C4-2B (cell line): ENCODE measurements around the gene CDKN1A.

Experiments used
- H3K27ac ChIP-seq: fragments of 450-650 bp; 2 replicates; pipeline ENCODE4 v1.5.1; 2017
- ZFX ChIP-seq: fragments of 450-650 bp; IDR thresholded peaks from 2 replicates; pipeline ENCODE4 v1.6.1; 2017
- TF ChIP-seq, protein P1 (sequence below): fragments of 450-650 bp; conservative IDR thresholded peaks from 2 replicates; pipeline ENCODE4 v1.5.1; 2017; ENCODE audit warnings: mild to moderate bottlenecking

Gene CDKN1A

DNA sequence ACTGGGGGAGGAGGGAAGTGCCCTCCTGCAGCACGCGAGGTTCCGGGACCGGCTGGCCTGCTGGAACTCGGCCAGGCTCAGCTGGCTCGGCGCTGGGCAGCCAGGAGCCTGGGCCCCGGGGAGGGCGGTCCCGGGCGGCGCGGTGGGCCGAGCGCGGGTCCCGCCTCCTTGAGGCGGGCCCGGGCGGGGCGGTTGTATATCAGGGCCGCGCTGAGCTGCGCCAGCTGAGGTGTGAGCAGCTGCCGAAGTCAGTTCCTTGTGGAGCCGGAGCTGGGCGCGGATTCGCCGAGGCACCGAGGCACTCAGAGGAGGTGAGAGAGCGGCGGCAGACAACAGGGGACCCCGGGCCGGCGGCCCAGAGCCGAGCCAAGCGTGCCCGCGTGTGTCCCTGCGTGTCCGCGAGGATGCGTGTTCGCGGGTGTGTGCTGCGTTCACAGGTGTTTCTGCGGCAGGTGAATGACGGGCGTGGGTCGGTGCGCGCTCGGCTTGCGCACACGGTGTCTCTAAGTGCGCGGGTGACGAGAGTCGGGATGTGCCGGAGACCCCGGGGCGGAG, at the start of gene CDKN1A:
Gene CDKN1A, plus strand, starts transcription at position 227 of the 555 bp plus-strand sequence. CDS start 5,388 bp downstream, outside the sequence.
- peak within 1 kb of the TSS; percentile 84 for H3K27ac ChIP-seq
- TF ChIP-seq ZFX, result no peak
- TF ChIP-seq, protein P1, sequence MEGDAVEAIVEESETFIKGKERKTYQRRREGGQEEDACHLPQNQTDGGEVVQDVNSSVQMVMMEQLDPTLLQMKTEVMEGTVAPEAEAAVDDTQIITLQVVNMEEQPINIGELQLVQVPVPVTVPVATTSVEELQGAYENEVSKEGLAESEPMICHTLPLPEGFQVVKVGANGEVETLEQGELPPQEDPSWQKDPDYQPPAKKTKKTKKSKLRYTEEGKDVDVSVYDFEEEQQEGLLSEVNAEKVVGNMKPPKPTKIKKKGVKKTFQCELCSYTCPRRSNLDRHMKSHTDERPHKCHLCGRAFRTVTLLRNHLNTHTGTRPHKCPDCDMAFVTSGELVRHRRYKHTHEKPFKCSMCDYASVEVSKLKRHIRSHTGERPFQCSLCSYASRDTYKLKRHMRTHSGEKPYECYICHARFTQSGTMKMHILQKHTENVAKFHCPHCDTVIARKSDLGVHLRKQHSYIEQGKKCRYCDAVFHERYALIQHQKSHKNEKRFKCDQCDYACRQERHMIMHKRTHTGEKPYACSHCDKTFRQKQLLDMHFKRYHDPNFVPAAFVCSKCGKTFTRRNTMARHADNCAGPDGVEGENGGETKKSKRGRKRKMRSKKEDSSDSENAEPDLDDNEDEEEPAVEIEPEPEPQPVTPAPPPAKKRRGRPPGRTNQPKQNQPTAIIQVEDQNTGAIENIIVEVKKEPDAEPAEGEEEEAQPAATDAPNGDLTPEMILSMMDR, result no peak

DNA sequence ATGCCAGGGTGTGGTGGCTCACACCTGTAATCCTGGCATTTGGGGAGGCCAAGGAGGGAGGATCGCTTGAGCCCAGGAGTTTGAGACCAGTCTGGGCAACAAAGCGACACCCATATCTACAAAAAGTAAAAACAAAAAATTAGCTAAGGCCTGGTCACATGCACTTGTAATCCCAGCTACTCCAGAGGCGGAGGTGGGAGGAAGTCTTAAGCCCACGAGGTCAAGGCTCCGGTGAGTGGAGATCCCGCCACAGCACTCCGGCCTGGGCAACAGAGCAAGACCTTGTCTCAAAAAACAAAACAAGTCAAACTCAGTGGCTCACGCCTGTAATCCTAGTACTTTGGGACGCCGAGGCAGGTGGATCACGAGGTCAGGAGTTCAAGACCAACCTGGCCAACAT, 48.7 kb upstream of the CDKN1A start:
- H3K27ac ChIP-seq, result no peak overlapping the region
- no peak for TF ChIP-seq ZFX
- TF ChIP-seq, protein P1, result no peak

DNA sequence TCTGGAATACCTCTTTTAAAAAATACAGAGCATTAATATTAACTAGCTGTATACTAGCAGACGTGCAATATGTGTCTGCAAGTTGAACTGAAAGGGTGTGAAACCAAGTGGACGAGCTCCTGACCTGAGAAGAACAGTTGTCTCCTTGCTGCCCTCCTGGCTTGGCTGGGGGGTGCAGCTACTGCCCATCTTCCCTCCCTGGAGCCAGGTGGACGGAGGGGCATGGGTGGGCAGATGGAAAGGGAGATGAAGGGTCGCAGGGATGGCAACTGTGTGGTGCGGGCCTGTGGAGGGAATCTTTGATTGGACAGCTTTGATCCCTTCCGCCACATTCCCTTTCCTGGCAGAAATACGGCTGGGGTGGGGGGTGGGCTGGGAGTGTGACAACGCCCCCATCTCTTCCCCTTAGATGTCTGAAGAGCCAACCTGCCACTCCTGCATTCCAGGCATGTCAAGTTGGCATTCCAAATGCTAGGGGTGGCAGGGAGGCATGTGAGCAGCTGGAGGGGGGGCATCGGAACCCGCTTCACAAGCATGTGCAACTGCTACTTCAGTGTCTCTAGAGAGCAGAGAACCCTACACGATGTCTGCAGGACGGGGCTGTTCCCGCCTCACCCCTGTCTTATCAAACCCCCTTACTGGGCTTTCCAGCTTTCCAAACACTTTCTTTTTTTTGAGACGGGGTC, 47.0 kb upstream of the CDKN1A start:
- TF ChIP-seq, protein P1, result no peak
- H3K27ac ChIP-seq, result no peak overlapping the region

DNA sequence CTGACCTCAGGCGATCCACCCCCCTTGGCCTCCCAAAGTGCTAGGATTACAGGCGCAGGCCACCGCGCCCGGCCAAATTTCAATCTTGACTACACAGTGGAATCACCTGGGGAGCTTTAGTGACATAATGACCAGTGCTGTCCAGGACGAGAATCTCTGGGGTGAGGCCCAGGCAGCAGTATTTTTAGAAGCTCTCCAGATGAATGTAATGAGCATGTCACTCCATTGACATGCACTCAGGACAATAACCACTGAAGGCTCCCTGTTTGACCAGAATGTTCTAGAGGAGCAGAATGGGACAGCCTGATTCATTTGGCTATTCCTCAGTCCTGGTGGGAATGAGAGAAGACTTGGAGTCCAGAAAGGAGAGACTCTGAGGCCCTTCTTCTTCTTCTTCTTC, 45.1 kb upstream of the CDKN1A start:
- TF ChIP-seq, protein P1, result no peak
- TF ChIP-seq ZFX, result no peak
- H3K27ac ChIP-seq, result peak overlapping the region; percentile 58

DNA sequence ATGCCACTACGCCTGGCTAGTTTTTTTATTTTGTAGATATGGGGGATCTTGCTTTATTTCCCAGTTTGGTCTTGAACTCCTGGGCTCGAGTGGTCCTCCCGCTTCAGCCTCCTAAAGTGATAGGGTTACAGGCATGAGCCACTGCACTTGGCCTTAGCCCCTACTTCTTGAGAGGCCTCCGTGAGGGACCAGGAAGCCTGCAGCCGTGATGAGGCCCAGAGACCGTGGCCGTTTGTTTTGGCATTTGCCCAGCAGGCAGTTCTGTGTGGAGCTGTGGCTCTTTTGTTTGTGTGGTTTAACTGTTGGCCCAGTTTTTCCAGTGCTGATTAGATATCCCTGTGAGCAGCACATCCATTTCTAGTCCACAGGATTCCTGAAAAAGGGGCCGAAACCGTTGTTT, 44.6 kb upstream of the CDKN1A start:
- H3K27ac ChIP-seq, result peak overlapping the region; percentile 58
- TF ChIP-seq, protein P1, result no peak
- TF ChIP-seq ZFX, result no peak

DNA sequence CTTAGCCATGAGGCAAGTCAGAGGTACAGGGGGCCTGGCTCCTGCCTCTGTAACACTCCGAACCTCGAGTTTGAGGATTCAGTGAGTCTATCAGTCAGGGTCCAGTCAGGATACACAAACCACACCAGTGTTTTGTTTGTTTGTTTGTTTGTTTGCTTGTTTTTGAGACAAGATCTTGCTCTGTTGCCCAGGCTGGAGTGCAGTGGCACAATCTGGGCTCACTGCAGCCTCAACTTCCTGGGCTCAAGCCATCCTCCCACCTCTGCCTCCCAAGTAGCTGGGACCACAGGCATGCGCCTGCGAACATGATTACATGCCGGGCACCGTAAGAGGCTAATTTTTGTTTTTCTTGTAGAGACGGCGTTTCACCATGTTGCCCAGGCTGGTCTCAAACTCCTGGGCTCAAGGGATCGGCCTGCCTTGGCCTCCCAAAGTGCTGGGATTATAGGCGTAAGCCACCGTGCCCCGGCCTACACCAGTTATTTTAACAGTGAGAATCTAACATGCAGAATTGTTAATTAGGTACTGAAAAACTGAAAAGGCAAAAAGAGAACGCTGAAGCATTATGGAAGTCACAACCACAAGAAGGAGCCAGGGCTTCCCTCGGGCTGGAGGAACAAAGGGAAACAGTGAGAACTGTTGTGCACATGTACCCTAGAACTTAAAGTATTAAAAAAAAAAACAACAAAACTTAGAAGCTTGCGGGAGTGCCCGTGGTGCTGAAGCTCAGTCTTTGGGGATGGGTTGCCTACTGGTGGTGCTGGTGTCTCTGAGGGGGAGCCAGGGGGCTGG, 44.0 kb upstream of the CDKN1A start:
- TF ChIP-seq, protein P1, result no peak
- no peak for TF ChIP-seq ZFX
- peak overlapping the region; percentile 58 for H3K27ac ChIP-seq

DNA sequence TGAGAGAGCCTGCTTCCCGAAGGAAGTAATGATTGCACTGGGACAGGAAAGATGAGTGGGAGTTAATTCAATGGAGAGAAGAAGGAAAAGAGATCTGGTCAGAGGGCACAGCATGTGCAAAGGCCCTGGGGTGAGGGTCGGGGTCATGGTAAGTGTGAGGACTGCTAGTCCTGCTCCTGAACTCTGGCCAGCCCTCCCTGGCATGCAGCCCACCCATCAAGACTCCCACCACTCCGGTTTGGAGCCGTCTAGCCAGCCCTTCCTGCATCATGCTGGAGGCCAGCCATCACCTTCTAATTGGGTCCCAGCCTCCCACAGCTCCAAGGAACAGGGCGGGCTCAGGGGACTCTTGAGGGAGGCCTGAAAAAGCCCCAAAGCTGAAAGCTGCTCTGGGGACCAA, 42.2 kb upstream of the CDKN1A start:
- no peak overlapping the region for H3K27ac ChIP-seq
- TF ChIP-seq, protein P1, result no peak
- no peak for TF ChIP-seq ZFX
